OCI-M2 (cell line): ENCODE measurements around the gene NAT9.

Experiments used
- DNase-seq: peaks from one replicate; lab custom pipeline; 2025; ENCODE audit not compliant: unreplicated experiment; lab: John Stamatoyannopoulos, UW

NAT9 gene

GRCh38 chr17:74780443-74781238 is 4.5 kb upstream of the NAT9 start:
- DNase-seq: no peak

- no peak for DNase-seq
These were observed 3.8 kb upstream of the NAT9 start for GRCh38 chr17:74779948-74780400.

GRCh38 chr17:74779501-74779900 is 3.4 kb upstream of the NAT9 start:
- DNase-seq: no peak

- no peak for DNase-seq
These were observed 2.8 kb upstream of the NAT9 start for GRCh38 chr17:74778960-74779359.

GRCh38 chr17:74777901-74778515 is 1.9 kb upstream of the NAT9 start:
- no peak for DNase-seq

- no peak for DNase-seq
These were observed 845 bp upstream of the NAT9 start for GRCh38 chr17:74776990-74777389.

- DNase-seq: no peak
These were observed 619 bp downstream of the NAT9 start for GRCh38 chr17:74775409-74776043.

GRCh38 chr17:74773871-74774286 is 2.3 kb downstream of the NAT9 start:
- DNase-seq: no peak

- no peak for DNase-seq
These were observed 2.7 kb downstream of the NAT9 start for GRCh38 chr17:74773414-74773813.

GRCh38 chr17:74772053-74772452 is 4.1 kb downstream of the NAT9 start:
- no peak for DNase-seq

GRCh38 chr17:74771319-74771914 is 4.7 kb downstream of the NAT9 start:
- no peak for DNase-seq

GRCh38 chr17:74770498-74771318 is 5.4 kb downstream of the NAT9 start:
- no peak for DNase-seq

GRCh38 chr17:74769856-74770497 is 6.2 kb downstream of the NAT9 start:
- no peak for DNase-seq

GRCh38 chr17:74769266-74769855 is 6.8 kb downstream of the NAT9 start:
- no peak for DNase-seq

- no peak for DNase-seq
These were observed 7.4 kb downstream of the NAT9 start for GRCh38 chr17:74768763-74769114.

GRCh38 chr17:74768069-74768762 is 7.9 kb downstream of the NAT9 start:
- DNase-seq: no peak

GRCh38 chr17:74767111-74767516 is 9.0 kb downstream of the NAT9 start:
- DNase-seq: no peak

GRCh38 chr17:74766413-74766812 is 9.7 kb downstream of the NAT9 start:
- DNase-seq: no peak

GRCh38 chr17:74764751-74765286 is 11.3 kb downstream of the NAT9 start:
- no peak for DNase-seq
